Bone marrow (tissue), 2 donors: ENCODE data around the gene PRKN.

Experiments
- DNase-seq, 2 donors: peaks; one replicate each; lab custom pipeline; 2025; lab: John Stamatoyannopoulos, UW

Gene PRKN

GRCh38 chr6:161379834-161380582 is 1347.6 kb downstream of the PRKN start:
- DNase-seq = no peak

- no peak for DNase-seq
Observed at GRCh38 chr6:161378115-161378514, 1349.5 kb downstream of the PRKN start.

GRCh38 chr6:161377116-161377515 is 1350.5 kb downstream of the PRKN start:
- DNase-seq = no peak

DNA sequence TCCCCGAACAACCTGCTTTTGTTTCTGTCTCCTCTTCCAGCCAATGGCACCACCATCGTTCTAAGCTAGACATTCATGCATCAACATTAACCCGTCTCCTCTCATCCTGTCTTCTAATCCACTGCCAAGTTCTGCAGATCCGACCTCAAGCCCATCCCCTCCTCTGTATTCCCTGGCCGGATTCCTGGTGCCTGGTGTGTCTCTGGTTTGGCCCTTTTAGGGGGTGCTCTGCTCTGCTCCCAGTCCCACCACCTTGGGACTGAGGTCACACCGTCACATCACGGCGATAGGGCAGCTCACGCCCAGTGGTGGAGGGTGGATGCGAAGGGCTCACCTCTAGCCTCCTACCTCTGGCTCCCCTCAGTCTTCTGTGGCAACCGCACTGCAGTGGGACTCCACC is 1351.2 kb downstream of the PRKN start:
- DNase-seq = no peak

GRCh38 chr6:161374971-161375873 is 1352.3 kb downstream of the PRKN start:
- DNase-seq = peak in 1 of 2 donors; percentile 30

DNA sequence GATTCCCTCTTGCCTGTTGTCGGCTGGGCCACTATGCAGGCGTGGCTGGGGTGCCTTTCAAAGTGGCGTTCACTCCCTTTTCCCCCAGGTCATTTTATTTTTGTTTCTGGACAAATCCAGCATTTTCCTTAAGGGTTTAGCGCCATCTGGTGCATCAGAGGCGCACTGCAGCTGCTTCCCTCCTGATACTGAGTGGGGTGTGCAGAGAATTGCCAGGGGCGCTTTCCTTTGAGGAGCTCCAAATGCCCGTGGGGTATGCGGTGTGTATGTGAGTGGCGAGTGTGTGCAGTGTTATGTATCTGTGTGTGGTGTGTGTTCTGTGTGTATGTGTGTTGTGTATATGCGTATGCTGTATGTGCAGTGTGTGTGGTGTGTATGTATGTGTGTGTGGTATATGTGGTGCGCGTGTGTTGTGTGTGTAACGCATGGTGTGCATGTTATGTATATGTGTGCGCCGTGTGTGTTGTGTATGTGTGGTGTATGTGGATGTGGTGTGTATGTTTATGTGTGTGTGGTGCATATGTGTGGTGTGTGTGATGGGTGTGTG is 1353.6 kb downstream of the PRKN start:
- peak in 1 of 2 donors; percentile 38 for DNase-seq

DNA sequence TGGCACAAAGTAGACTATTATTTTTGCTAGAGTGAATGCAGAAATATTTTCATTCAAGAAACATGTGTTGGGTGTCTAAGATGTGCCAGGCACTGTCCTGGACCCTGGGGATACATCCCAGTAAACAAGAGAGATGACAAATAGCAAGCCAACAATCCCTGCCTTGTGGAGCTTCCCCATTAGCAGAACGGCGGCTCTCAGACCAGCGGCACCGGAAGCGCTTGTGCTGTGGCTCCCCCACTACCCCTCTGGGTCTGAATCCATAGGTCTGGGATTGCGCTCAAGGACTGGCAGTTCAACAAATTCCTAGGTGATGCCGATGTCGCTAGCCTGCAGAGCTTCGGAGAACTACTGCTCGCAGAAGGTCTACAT is 1355.2 kb downstream of the PRKN start:
- no peak for DNase-seq

DNA sequence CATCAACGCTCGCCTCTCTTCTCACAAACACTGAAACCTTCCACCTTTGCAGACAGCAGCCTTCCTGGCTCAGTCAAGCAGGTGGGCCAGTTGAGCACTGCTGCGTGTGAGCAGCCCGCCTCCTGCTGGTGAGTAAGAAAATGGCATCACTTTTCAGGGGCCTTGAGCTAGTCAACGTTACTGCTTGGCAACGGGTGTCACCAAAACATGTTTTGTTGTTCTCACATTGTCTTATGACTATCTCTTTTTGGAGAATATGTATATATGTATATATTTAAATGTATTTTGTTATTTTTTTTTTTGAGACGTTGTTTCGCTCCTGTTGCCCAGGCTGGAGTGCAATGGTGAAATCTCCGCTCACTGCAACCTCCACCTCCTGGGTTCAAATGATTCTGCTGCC is 1356.7 kb downstream of the PRKN start:
- DNase-seq = peak; percentile 25 to 36

DNA sequence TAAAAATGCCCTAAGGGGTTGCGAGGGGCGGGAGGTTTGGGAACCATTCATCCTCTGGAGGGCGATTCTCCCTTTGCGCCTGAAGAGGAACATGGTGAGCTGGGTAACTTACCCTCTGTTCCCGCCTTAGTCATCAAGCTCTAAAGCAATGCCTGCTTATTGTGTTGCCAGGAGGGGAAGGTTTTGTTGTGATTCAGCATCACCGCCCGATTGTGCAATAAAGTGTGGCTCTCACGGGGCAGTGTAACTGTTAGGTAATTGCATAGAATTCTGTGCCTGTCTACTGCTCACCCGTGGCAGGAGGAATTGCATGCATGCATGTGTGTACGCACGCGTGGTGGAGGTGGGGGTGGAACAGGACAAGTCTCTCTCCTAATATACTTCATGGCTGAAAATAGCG is 1358.2 kb downstream of the PRKN start:
- peak in 1 of 2 donors; percentile 49 for DNase-seq

DNA sequence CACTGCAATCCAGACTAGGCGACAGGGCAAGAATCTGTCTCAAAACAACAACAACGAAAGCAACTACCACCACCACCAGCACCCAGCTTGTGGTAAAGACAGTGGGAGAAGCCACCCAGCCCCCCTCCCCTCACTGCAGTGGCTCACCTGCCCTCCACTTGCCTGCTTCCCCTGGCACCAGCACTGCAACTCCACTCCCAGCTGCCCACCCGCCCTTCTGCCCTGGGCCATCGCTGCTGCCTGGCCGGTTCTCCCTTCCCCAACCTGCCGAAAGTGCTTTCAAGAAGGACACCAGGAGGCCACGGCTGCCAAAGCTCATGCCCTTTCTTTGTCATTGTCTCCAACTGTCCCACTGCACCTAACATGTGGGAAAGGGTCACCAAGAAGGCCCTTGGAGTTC is 1359.1 kb downstream of the PRKN start:
- no peak for DNase-seq

DNA sequence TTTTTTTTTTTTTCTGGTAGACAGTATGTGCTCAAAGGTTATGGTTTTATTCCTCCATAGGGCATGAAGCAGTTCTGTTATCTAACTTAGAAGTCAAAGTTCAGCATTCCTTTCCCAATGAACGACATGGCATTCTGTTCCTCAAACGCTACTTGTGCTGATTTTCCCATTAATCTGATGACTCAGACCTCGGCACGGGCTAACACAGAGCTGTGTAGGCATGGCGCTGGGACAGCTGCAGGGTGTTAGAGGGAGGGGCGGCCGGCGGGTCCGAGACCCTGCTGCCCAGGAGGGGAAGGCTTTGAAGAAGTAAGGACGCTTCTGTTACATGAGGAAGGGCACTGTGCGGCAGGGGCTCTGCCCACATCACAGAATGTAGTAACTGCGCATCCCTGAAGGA is 1360.1 kb downstream of the PRKN start:
- DNase-seq = no peak

DNA sequence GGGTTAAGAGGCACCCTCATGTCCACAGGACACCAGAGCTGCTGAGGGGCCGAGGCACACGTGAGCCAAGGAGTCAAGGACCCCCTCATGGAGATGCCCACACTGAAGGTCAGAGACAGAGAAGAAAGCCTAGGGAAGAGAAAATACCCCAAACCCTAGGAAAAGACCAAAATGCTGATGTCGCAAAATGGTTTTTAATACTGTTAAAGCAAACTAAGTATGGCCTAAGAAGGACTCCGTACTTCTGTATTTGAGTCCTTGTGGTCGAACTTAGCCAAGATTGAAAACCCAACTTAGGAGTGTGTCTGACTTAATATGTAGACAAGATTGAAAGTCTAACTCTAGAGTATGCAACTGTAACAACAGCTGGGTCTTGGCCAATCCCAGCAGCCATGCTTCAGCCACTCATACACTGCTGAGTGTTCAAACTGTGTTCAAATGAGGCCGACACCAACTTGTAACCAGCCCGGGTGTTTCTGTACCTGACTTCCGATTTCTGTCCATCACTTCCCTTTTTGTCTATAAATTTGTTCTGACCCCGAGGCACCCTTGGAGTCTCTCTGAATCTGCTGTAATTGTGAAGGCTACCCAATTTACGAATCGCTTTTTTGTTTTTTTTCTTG is 1361.2 kb downstream of the PRKN start:
- DNase-seq = no peak

GRCh38 chr6:161365633-161366032 is 1361.9 kb downstream of the PRKN start:
- DNase-seq = no peak

GRCh38 chr6:161363286-161363685 is 1364.3 kb downstream of the PRKN start:
- no peak for DNase-seq

DNA sequence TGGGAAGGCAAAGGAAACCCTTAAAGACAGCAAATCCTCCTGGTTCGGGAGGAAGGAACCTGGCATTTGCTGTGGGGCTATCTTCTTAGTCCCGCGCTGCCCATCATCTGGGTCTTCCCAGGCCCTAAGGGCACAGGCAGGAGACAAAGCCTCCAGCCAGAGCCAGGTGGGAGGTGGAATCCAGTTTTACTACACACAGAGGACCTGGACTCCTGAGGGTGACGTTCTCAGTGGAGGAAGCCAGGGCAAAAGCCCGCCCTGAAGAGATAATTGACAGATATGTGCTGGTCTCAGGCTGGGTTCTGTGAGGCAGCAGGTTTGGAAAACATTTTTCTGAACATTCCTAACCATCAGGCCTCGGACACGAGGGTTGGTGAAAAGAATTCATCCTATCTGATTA is 1365.3 kb downstream of the PRKN start:
- DNase-seq = no peak

- DNase-seq = no peak
Observed at GRCh38 chr6:161361529-161361928, 1366.0 kb downstream of the PRKN start.

- DNase-seq = no peak
Observed at GRCh38 chr6:161360520-161360919, 1367.0 kb downstream of the PRKN start.

GRCh38 chr6:161359618-161359945 is 1368.0 kb downstream of the PRKN start:
- DNase-seq = no peak

GRCh38 chr6:161356167-161356854 is 1371.3 kb downstream of the PRKN start:
- no peak for DNase-seq

DNA sequence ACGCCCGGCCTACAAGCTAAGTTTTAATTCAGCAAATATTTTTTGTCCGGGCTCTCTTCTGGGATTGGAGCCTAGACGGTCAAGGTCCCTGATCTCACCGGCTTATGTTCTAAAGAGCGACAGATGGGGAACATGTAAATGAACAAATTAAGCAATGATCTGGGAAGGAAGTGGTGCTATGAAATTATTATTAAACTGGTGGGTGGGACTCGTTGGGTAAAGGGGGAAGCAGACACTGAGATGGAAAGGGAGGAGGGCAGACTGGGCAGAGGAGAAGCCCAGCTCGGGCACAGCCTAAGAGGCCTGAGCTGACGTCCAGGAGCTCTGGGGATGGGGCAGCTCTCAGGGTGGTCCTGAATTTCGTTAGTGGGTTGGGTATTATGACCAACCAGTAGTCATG is 1371.9 kb downstream of the PRKN start:
- DNase-seq = no peak

- no peak for DNase-seq
Observed at GRCh38 chr6:161354956-161355355, 1372.6 kb downstream of the PRKN start.

DNA sequence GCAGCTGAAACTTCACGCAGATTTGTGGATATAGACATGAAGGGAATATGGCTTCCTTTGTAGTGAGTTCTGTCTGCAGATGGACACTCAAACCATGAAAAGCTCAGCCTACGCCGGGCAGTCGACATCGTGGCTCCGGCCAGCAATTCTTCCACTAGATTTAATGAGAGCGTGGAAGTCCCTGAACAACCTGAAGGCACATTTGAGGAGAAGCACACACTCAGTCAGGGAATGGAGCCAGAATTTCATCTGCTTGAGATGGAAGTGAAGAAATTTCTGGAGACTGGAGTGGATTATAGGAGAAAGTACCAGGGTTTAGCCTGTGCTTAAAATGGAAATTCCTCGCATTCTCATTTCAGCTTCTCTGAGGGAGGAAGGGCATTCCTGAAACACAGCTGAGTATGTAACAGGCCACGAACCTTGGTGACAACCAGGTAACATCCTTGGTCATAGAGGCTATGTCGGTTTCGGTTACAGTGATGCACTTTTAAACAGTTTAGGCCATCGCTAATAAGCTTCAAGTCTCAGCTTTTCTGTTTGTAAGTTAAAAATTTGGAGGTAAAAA is 1373.2 kb downstream of the PRKN start:
- DNase-seq = no peak
